ENCODE data around the gene RNLS.

DNA sequence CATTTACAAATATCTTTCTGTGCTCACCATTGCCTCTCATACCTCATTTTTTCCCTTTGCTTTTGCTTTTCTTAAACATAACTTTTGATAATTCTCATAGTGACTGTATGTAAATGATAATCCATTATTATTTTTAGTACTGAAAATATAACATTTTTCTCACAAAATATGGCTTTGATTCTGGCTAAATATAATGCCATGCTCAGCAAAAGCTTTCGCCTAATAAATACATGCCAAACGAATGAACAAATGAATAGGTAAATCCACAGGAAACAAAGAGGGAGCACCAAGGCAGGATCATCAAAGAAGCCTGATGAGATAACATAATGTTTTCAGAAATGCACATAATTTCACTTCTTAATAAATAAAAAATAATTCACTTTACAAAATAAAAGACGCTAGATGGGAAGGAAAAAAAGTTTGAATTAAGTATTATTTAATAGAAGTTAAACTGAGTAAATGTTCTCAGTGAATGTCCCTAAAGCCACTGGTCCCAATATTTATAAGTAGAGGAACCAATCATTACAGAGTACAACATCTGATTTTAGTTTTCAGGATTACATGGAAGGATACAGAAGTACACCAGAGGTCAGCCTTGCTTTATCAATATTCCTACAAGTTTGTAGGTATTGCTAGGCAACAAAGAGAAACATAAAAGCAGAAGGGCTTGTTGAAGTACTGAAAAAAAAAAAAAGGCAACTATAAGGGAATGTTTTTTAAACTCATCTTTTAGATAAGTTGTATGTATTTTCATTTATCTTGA, 52.3 kb downstream of the RNLS start:
- TF ChIP-seq POLR2A (IDR thresholded peaks at IDR 0.05; ENCODE audit: low read depth, low read length): no peak
- no peak for TF ChIP-seq POLR2AphosphoS5 (IDR thresholded peaks at IDR 0.05; ENCODE audit: low read depth, low read length)
